Motor neuron (in vitro differentiated cells): ENCODE measurements around the gene BEAN1. TPM values are rescaled to one million over a fixed set of nuclear protein-coding genes. Genes with fewer than 3 reads are reported as not detected.

Experiments
- ATAC-seq, 8 experiments: fragments of 200-7000 bp; cut with Tn5 transposase; replicated peaks in 6 of 8; 2 replicates each; pipeline ENCODE4 v1.8.0; 2021; ENCODE audit warnings: mild to moderate bottlenecking in 8 of 8, moderate library complexity in 8 of 8
- H3K27ac ChIP-seq, 2 donors: fragments of 250-450 bp; sonication (Bioruptor Pico); 2 replicates each; pipeline ENCODE4 v1.9.0; 2021; ENCODE audit warnings: antibody characterized with exemption in 2 of 2, mild to moderate bottlenecking in 2 of 2, moderate library complexity in 1 of 2
- H3K4me1 ChIP-seq, 2 donors: fragments of 250-450 bp; sonication (Bioruptor Pico); replicated peaks in 1 of 2; 2 replicates each; pipeline ENCODE4 v1.6.1; 2021; ENCODE audit warnings: antibody characterized with exemption in 2 of 2, mild to moderate bottlenecking in 2 of 2, moderate library complexity in 1 of 2
- H3K4me3 ChIP-seq, 5 donors: fragments of 250-450 bp; sonication (Bioruptor Pico); 2 replicates each; pipeline ENCODE4 v1.9.0; 2021; ENCODE audit warnings: antibody characterized with exemption in 5 of 5, mild to moderate bottlenecking in 5 of 5, moderate library complexity in 4 of 5
- WGBS, 10 experiments: fragments of 450-650 bp; shearing (Covaris generic); methylation state at CpG; one replicate each; pipeline ENCODE4 v1.0.0; 2022; 5-methylcytosine and 5-hydroxymethylcytosine counted together
- in situ Hi-C, 9 experiments: fragments of 400-800 bp; cut with MboI; loops; one replicate each; pipeline ENCODE4 v1.15.0; 2021; ENCODE audit warnings: low sequenced_read_pairs in 9 of 9, low pct_unique_long_range_greater_than_20kb in 2 of 9; ENCODE audit not compliant: unreplicated experiment in 9 of 9
- total RNA-seq, 8 experiments: library from RNA; unstranded; fragments of 300-600 nt; gene quantifications; 2 replicates each; pipeline versions ENCODE4 v1.2.3 to v1.2.4, GENCODE V29; 2022

BEAN1 gene
- total RNA-seq, 8 experiments from 2014 or later: 1.5 to 11.5 (median 3.3) TPM

DNA sequence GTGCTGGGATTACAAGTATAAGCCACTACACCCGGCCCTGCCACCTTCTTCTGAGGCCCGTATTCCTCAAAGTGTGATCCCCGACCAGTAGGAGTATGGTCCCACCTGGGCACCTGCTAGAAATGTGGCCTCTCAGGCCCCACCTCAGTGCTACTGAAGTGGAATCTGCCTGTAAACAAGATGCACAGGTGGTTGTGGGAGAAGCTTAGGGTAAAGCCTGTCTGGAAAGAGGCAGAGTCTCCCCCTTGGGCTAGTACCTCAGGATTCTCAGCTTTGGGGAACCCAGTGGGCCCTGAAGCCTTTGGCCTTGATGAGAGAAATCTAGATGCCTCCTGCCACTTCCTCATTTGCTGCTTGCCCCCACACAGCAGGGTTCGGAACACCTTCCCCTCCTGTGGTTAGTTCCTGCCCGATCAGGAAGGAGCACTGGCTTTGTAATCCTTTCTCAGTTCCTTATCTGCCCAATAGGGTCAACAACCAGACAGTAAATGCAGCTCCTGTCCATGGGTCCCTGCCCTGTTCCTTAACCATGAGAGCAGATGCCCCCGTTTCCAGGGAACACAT is 97.6 kb downstream of the BEAN1 start:
- Histone ChIP-seq H3K4me1 (no peaks in the 10 kb centered on the region), H3K27ac (no peak overlapping the region), H3K4me3 (no peak overlapping the region)
- no peak for ATAC-seq
- in situ Hi-C loops: no loop called here
- WGBS, 10 experiments: 57 to 84% (median 77%) methylated on average over 1 to 4 of the region's 6 CpGs; no CpG with 5 or more reads in 5 of the 10 experiments

DNA sequence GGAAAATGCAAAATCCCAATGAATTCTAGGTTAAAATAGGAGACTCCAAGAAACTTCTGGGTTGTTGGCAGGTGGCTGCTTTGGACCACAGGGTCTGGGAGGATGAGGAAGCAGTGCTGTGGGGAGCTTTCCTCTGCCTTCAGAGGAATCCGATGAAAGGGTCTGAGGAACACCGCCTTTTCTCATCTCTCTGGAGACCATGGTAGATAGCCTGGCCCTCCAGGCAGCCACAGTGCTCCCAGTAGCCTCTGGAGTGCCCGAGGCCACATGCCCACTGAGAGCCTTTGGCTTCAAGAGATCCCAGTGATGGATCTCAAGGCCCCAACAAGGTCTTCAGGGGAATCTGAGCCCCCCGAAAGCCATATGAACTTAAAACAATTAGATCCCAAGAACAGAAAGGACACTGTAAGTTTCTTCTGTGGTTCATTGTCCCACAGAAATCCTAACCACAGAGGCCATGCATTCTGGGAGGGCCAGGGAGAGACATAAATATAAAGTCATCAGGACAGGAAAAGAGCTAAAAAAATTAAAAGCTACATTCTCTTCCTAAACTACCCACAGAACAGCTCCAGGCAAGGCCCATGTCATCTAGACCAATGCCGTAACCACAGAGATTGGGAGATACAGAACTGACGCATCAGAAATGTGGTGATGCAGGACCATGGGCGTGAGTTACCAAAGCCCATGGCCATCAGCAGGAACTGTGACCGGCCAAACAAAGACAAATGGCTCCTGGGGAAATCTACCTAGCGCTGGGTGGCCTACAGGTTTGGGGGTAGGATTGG is 98.5 kb downstream of the BEAN1 start:
- in situ Hi-C loops: no loop called here

GRCh38 chr16:66528294-66528693 is 101.2 kb downstream of the BEAN1 start:
- in situ Hi-C loops: no loop called here
- peak in 1 of 8 experiments; percentile 54 for ATAC-seq
- WGBS, 10 experiments: 93 to 100% methylated on average over 3 to 5 of the region's 5 CpGs; no CpG with 5 or more reads in 8 of the 10 experiments

More for the DNA sequence above, 98.5 kb downstream of the BEAN1 start:
- no peak overlapping the region for H3K27ac ChIP-seq
- no peak for ATAC-seq
- 72 to 100% (median 94%) methylated on average over 1 to 9 of the region's 9 CpGs; no CpG with 5 or more reads in 1 of the 10 experiments for WGBS, 10 experiments
- H3K4me1 ChIP-seq: no peaks in the 10 kb centered on the region
- no peak overlapping the region for H3K4me3 ChIP-seq

GRCh38 chr16:66529475-66529874 is 102.4 kb downstream of the BEAN1 start:
- WGBS, 10 experiments: 40 to 72% methylated on average over 1 to 4 of the region's 6 CpGs; no CpG with 5 or more reads in 8 of the 10 experiments
- in situ Hi-C loops: no loop called here
- ATAC-seq: no peak
- Histone ChIP-seq H3K4me1 (no peaks in the 10 kb centered on the region), H3K4me3 (no peak overlapping the region), H3K27ac (no peak overlapping the region)

More at GRCh38 chr16:66528294-66528693, 101.2 kb downstream of the BEAN1 start:
- Histone ChIP-seq H3K27ac (no peak overlapping the region), H3K4me3 (no peak overlapping the region), H3K4me1 (no peaks in the 10 kb centered on the region)

Other genes starting within 250 kb of the BEAN1 start
- gene CDH5, start 60.6 kb upstream of the BEAN1 start, total RNA-seq: 1 to 10 TPM in 3 of 8 experiments, under 1 TPM in 4, not detected in 1; 0.05 to 5.3 (median 0.84) TPM
- 10 to 100 TPM in 5 of 8 experiments, 1 to 10 TPM in 3; 7.1 to 38.4 (median 18.8) TPM for gene TK2, start 122.8 kb downstream of the BEAN1 start, total RNA-seq
- 10 to 100 TPM; 33.8 to 69.7 (median 54.0) TPM for gene CKLF, start 125.3 kb downstream of the BEAN1 start, total RNA-seq
- gene CMTM1, start 139.1 kb downstream of the BEAN1 start, total RNA-seq: 1 to 10 TPM; 1.1 to 4.8 (median 3.5) TPM
- 1 to 10 TPM in 1 of 8 experiments, under 1 TPM in 2, not detected in 5; 0.63 to 1.1 (median 0.90) TPM for gene CMTM2, start 152.2 kb downstream of the BEAN1 start, total RNA-seq
- gene CMTM3, start 177.4 kb downstream of the BEAN1 start, total RNA-seq: 10 to 100 TPM in 5 of 8 experiments, 1 to 10 TPM in 3; 5.7 to 42.6 (median 13.7) TPM